SK-N-SH treated with all-trans-retinoic acid at 6 μM for 48 hours (cell line): ENCODE measurements around the gene SYTL3.

Experiments
- BACH2 ChIP-seq: fragments of 250-450 bp; sonication (Bioruptor Pico); IDR thresholded peaks from 2 replicates; pipeline ENCODE4 v1.9.0; 2021; ENCODE audit warnings: mild to moderate bottlenecking, borderline replicate concordance
- CREB5 ChIP-seq: fragments of 250-450 bp; sonication (Bioruptor Pico); IDR thresholded peaks from 2 replicates; pipeline ENCODE4 v1.5.1; 2020; ENCODE audit warnings: low read depth, mild to moderate bottlenecking, moderate library complexity
- ISL1 ChIP-seq: fragments of 250-450 bp; sonication (Bioruptor Pico); IDR thresholded peaks from 2 replicates; pipeline ENCODE4 v2.1.2; 2022; ENCODE audit warnings: mild to moderate bottlenecking, moderate library complexity
- PPARA ChIP-seq: fragments of 250-450 bp; sonication (Bioruptor Pico); IDR thresholded peaks from 2 replicates; pipeline ENCODE4 v1.5.0; 2020; ENCODE audit warnings: mild to moderate bottlenecking, borderline replicate concordance
- TSHZ2 ChIP-seq: fragments of 250-450 bp; sonication (Bioruptor Pico); IDR thresholded peaks from 2 replicates; pipeline ENCODE4 v1.5.0; 2020; ENCODE audit warnings: mild to moderate bottlenecking, moderate library complexity
- ZFP3 ChIP-seq: fragments of 250-450 bp; sonication (Bioruptor Pico); IDR thresholded peaks from 2 replicates; pipeline ENCODE4 v1.5.0; 2020; ENCODE audit warnings: mild to moderate bottlenecking, moderate library complexity
- ZFP30 ChIP-seq: fragments of 450-650 bp; formaldehyde crosslinking; IDR thresholded peaks from 2 replicates; pipeline ENCODE4 v1.5.0; 2022; ENCODE audit warnings: mild to moderate bottlenecking, moderate library complexity
- TF ChIP-seq, protein P1 (sequence below): fragments of 250-450 bp; sonication (Bioruptor Pico); IDR thresholded peaks from 2 replicates; pipeline ENCODE4 v1.5.1; 2021; ENCODE audit warnings: mild to moderate bottlenecking, moderate library complexity

DNA sequence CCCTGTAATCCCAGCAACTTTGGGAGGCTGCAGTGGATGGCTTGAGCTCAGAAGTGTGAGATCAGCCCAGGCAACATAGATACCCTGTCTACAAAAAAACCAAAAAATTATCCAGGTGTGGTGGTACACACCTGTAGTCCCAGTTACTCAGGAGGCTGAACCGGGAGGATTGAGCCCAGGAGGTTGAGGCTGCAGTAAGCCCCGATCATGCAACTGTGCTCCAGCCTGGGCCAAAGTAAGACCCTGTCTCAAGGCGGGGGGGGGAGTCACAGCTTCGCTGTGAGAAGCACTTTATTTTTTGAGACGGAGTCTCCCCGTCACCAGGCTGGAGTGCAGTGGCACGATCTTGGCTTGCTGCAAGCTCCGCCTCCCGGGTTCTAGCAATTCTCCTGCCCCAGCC is 115.1 kb downstream of the SYTL3 start:
- TF ChIP-seq ZFP3 (CRISPR knock-in tag), result no peak
- TF ChIP-seq BACH2 (CRISPR knock-in tag), result no peak
- TF ChIP-seq TSHZ2 (CRISPR knock-in tag), result no peak
- TF ChIP-seq PPARA (CRISPR knock-in tag), result no peak
- TF ChIP-seq ISL1 (CRISPR knock-in tag), result no peak
- TF ChIP-seq, protein P1, sequence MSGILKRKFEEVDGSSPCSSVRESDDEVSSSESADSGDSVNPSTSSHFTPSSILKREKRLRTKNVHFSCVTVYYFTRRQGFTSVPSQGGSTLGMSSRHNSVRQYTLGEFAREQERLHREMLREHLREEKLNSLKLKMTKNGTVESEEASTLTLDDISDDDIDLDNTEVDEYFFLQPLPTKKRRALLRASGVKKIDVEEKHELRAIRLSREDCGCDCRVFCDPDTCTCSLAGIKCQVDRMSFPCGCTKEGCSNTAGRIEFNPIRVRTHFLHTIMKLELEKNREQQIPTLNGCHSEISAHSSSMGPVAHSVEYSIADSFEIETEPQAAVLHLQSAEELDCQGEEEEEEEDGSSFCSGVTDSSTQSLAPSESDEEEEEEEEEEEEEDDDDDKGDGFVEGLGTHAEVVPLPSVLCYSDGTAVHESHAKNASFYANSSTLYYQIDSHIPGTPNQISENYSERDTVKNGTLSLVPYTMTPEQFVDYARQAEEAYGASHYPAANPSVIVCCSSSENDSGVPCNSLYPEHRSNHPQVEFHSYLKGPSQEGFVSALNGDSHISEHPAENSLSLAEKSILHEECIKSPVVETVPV (CRISPR knock-in tag), result no peak
- TF ChIP-seq ZFP30 (CRISPR knock-in tag), result no peak
- no peak for TF ChIP-seq CREB5 (CRISPR knock-in tag)
